ENCODE results near the gene ATG14.
A peak's percentile ranks its signal among the peaks of the same experiment; 100 is the strongest.
"Not testable (repeated sequence)": the region's sequence is repeated elsewhere in the genome, so short reads cannot be mapped to it uniquely, and the experiment has no call there.

The ATG14 gene

DNA sequence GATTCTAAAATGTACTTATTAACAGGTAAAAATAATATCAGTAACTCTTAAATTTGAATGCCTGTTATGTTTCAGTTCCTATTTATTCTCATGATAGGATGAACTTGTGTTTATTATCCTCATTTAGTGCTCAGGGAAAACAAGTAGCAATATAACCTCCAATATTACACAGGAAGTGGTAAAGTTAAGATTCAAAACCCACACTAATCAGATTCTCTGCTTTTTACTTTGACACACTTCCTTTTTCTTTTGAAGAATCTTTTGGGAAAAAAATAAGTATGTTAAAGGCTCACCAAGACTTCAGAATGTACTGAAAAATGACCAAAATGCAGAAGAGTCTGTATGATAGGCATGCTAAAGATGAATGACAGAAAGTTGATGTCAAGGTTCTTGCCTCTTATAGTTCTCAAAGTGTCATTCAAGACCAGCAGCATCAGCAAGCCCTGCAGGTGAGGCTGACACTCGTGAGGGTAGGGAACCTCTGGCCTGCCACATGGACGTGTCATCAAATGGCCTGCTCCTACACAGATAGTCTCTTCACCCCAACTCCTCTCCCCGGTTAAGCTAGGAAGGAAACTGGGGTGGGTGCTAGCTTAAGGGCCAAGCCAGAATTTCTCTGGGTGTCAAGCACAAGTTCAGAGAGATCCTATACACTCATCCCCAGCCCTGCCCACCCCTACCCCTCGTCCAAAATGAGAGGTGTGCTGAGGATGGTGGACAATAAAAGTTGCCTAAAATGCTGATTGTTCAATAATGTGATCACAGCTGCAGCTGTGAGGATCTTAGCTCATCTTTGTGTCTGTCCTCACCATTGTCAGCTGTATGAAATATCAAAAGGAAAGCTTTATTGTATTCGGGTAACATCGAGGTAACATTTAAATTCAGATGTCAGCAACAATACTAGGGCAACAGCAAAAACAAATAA lies 22.5 kb upstream of the ATG14 start:
- DNase-seq: no peak

DNA sequence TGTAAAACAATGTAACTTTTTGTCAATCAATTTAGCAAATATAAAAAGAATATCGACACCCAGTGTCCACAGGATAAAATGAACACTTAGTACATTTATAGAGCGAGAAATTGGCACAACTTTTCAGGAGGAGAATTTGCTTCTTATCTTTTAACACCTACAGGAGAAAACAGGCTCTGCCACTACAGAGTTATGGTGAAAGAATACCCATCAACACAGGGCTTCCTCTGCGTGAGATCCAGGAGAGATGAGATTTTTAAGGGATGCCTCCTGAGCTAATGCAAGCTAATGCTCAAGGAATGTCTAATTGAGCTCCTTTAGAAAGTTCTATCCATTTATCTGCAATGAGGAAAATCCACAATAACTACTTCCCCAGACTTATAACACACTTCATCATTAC lies 21.0 kb upstream of the ATG14 start:
- no peak for DNase-seq

DNA sequence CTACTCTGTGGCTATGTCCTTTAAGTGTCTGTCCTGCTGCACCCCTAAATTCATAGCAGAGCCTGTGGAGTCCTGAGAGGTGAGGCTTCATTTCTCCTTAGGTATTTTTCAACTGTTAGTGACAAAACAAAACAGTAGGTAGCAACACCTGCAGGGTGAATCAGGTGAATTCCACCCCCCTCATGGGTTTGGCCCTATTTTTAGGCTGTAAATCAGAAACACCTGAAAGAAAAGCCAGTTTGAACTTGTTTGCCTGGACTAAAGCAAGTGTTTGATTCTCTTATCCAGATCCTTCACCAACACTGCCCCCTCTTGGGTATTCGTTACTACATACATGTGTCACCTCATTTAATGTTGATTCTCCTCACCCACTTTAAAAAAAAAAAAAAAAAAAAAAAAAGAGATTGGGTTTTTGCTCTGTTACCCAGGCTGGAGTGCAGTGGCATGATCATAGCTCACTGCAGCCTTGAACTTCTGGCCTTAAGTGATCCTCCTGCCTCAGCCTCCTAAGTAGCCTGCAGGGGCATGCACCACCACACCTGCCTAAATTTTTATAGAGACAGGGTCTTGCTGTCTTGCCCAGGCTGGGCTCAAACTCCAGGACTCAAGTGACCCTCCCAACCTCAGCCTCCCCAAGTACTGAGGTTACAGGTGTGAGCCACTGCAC lies 18.5 kb upstream of the ATG14 start:
- DNase-seq: peak in 1 of 2 donors; percentile 71

DNA sequence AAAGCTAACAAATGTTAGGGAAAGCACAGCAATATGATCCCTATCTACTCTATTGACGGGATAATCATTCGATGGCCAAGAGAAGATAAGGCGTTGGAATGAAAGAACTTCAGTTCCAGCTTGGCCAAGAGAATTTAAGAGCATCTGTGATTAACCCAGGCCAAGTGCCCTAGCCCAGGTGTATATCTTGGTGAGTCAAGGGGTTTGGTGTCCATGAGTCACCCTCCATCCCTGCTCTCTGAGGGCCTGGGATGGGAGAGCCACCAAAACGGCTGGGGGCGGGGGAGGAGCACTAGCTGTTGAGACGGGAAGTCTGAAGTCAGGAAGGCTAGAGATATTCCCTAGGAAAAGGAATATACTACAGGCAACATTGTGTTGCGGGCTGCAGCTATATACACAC lies 15.8 kb upstream of the ATG14 start:
- no peak for DNase-seq

DNA sequence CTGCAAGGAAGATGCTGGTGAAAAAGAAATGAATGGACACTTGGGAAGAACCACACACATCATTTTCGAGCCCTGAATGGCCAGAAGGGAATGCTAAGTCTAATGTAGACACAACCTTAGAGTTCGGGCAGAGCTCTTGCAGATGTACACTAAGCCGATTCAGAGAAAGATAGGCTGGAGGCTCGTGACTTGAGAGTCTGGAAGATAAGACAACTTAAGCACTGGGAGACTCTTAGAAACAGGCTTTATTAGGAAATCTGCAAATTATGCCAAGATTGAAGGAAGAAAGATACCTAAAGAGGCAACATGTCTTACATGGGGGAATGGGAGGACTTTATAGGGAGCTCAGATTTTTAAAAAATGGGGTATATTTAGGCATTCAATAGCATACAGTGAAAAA lies 15.3 kb upstream of the ATG14 start:
- no peak for DNase-seq

DNA sequence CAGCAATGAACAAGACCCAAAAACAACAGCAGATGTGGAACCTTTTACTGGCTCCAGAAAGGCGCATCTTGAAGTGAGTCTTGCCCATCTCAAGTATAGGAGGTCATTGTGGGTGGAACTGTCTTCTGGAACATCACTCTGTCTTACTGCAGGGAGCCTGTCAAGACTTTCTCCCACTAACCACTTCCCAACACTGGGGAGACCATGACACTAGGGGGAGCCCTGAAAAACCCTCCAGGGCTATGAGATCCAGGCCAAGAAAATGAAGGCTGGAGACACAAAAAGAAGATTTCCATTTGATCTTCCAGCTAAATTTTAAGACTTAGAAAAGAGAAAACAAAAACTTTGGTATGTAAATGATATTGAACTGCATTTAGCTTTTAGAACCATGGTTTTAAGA lies 13.5 kb upstream of the ATG14 start:
- DNase-seq: no peak

DNA sequence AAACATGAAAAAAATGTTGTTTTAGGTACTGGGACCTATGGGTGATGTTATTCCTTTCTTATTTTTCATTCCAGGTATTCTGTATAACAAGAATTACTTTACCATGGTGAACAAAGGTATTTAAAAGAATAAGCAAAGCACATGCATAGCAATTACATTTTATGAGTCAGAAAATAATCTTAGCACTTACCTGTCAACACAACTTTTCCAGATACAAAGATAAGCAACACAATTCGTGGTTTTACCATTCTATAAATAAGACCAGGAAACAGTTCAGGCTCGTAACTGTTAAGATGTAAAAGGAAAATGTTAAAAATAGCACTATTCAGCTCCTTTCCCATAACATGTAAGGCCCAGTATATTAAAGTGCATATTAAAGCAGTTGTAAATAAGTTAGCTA lies 12.3 kb upstream of the ATG14 start:
- no peak for DNase-seq

DNA sequence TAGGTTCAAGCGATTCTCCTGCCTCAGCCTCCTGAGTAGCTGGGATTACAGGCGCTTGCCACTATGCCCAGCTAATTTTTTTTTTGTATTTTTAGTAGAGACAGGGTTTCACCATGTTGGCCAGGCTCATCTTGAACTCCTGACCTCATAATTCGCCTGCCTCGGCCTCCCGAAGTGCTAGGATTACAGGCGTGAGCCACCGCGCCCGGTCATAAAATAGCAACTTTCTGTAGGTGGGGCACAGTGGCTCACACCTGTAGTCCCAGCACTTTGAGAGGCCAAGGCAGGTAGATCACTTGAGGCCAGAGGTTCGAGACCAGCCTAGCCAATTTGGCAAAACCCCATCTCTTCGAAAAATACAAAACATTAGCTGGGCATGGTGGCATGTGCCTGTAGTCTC lies 10.7 kb upstream of the ATG14 start:
- DNase-seq: not testable (repeated sequence)

DNA sequence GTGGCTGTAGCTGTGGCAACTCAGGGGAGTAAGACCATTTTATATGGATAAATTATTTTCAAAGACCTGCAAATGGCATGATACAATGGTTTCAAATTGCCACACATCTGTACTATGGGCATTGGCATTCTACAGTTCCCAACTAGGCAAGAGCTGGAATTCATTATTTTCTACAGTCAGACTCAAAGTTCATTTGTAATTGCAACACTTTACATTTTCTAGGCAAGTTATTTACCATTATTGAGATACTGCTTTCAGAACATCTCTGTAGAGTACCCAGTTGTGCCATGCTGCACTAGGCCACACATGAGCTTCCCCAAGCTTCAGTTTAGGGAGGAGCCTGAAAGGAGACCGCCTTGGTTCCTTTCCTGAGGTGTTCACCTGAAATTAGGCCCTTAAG lies 8.0 kb upstream of the ATG14 start:
- no peak for DNase-seq

DNA sequence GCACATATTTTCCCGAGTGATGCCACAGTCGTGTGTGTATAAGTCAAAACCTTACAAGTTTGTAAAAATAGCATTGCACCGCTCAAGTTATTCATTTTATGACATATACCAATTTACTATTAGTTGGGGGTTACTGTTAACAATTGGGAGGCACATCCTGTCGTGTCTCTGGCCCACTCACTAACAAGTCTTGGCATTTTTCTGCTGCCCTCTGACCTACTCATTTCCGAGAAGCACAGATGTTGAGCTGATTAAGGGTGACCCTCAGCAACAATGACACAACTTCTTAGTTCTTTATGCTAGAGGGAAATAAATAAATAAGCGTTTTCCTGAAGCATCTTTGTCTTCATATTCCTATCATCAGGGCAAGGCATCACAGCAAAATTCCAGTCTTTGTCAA lies 6.8 kb upstream of the ATG14 start:
- DNase-seq: no peak

DNA sequence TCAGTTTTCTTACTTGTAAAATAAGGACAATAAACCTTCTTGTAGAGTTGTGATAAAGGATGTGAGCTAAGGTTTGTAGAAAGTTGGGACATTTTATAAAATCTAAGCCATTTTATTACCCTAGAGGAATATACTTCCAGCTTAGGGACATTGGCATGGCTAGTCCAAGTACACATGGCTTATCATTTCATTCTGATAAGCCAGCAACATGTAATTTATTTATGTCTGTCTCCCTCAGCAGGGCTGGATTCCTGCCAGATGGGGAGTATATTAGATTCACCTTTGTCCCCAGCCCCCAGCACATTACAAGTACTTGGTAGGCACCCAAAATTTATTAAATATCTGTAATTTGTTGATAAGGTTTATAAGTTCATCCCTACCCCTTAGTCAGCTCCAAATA lies 6.3 kb upstream of the ATG14 start:
- DNase-seq: no peak

DNA sequence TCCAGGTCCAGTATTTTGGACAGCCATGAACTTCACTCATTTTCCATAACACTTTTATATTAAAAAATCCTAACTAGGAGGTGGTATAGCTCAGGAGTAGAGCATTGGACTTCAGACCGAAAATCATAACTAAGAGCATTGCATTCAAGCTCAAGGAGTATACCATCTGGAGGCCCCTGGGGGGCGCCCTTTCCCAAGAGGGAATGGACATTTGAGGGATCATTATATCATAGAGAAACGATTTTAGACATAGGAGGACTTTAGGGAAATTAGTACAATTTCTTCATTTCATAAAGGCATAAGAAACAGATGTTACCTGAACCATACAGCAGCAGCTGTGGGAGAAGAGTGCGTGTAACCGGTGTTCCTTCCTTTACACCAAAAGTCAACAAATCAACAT lies 5.2 kb upstream of the ATG14 start:
- DNase-seq: no peak

DNA sequence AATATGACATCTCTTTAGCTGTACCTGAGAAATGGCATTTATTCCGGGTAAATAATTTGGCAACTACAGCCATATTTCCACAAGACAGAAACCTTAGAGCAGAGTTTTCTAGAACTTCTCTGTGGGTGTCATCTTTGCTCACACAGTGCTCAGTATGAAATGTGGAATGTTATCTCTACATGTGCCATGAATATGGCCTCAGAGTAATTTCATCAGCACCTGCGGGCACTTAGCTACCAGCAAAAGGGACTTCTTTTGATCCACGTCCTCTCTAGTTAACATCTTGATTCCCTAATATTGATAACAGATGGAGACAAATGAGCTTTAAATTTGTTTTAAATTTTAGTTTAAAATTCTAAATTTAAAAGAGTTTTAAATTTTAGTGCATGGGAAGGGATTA lies 2.9 kb upstream of the ATG14 start:
- no peak for DNase-seq

DNA sequence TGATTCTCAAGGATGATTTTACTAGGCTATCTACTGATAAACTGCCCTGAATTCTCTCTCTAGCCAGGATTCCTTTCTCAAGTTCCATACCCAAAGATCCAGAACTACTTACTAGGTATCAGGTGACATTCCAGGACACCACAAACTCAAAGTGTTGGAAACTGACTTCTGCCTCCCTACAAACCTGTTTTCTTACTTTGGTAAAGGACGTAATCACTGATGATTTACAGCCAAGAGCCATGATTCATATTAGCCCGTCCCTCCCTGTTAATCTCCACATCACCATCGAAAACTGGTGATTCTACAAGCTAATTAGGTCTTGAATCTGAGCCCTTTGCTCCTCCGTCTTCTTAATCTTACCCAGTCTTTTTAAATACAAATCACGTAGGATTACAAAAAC lies 1.0 kb upstream of the ATG14 start:
- DNase-seq: no peak

DNA sequence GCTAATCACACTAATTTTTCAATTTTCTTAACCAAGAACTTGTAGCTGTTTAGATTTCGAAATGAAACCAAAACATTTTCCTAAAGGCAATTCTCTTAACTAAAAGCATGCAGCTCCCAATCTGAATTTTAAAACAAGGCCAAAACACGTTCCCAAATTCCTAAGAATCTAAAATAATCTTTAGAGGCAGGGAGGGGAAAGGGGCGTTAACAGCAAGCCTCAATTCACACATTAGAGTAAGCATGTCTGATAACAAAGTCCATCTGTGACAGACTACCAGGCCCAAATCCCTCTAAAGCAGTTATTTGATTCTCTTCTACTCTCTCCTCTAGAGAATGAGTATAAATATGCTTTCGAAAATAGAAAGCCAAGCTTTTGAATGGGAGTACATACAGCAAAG lies 754 bp downstream of the ATG14 start:
- DNase-seq: no peak

DNA sequence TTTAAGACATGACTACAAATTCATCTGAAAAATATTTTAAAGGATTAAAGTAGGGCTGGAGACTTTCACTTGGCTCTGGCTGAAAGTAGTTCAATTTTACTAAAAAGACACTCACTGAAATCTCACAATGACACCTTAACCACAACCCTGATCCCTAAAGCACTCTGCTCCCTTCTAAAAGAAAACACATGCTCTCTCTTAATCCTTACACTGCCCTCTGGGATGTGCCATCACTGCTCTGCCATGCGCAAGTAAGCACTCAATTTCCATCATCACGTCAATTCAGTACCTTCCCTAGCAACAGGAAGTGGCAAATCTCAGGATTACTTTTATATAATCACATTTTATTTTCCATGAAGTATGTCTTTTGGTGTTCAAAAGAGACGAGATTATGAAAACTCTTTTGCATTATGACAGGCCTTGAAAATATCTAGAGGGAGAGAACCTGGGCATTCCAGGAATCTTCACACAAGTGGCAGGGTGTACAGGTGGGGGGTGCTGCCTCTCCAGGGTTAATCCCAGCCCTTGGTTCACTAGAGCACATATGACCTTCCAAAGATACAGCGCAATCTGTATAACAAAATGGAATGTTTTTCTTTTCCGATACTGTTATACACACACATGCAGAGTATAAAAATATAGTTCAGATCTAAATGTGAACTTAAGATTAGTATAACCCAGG lies 7.3 kb downstream of the ATG14 start:
- no peak for DNase-seq

DNA sequence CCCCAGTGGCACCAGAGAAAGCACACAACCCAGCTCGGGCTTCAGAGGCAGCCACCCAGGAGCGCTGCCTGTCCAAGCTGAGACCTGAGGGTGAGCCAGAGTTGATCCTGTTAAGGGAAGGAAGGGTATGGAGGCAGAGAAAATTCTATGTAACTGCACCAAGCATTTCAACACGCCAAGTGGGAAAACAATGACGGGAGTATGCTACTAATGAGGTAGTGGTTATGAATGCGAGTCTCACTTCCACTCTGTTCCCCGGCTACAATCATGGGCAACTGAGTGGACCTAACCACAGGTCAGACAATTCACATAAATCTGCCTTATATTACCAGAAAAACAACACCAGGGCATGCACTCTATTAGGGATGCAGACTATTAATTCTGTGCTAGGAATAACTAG lies 9.9 kb downstream of the ATG14 start:
- no peak for DNase-seq

DNA sequence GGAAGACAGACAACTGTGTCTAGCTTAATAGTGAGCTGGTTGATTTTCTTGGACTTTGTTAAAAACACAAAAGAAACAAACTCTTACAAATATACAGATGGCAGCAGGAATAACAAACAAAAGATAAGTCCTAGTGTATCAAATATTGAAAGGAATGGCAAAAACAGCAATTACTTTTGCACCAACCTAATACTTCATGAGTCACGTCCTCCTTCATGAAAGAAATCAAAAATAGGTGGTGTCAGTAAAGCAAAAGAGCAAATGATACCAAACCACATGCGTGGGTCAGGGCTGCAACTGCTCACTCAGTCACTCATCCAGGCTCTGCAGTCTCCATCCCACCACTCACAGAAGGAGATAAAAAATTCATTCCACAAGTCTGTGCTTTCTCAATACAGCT lies 11.8 kb downstream of the ATG14 start:
- DNase-seq: no peak

DNA sequence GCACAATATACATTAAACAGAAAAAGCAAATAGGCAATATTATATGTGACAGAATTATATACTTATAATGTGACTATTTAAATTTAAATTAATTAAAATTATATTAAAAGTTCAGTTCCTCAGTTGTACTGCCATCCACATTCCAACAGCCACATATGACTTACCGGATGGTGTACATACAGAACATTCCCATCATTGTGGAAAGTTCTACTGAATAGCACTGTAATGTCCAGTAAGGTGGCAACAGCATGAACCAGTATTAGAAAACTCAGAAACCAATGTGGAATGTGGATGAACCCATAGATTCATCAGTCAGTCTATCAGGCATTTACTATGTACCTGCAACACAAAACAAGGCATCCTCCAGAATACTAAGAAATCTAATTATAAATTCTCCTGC lies 12.4 kb downstream of the ATG14 start:
- DNase-seq: no peak

DNA sequence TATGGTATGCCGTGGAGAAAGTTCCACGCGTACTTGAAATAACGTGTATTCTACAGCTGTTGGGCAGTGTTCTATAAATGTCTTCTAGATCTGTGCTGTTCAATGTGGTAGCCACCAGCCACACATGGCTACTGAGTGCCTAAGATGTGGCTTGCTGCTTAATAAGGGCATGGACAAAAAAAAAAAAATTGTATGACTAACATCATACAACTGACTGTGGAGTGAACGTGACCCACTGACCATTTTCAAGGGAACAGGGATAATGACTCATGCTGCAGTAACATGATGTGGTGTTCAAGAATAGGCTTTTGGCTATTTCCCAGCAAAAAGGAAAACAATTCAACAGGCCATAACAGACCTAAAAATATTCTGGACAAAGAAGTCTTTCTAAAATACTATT lies 13.0 kb downstream of the ATG14 start:
- DNase-seq: no peak

DNA sequence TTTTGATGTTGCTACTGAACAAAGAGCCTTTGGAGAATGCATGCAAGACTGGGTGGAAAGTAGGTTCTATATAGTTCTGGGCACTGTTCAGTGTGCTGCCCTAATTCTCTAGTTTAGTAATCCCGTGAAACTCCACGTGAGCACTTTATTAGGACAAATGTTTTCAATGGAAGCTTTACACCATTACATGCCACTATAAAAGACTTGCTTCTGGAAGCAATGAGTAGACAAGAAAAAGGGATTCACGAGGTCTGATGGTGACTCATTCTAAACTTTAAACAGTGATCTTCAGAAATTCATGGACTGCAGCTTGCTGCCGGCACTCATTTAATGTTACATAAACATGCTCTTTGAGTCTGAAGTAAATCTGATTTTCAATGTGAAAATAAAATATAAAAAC lies 22.3 kb downstream of the ATG14 start:
- DNase-seq: no peak

DNA sequence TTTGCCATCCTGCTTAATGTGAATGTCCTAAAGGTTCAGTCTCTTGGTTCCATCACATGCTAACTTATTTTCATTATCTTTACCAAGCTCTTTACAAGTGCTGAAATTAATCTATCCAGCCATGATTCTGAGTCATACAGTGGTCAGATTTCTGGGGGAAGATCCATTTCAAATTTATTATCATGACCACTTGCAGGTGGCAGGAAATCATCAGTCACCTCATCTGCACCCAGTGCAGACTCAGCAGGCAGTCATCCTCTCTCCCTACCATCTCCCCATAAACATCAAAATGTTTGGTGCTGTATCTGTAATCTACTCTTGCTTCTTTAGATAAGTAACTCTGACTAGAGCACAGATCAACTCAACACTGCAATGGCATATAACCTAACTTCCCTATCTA lies 23.5 kb downstream of the ATG14 start:
- no peak for DNase-seq

DNA sequence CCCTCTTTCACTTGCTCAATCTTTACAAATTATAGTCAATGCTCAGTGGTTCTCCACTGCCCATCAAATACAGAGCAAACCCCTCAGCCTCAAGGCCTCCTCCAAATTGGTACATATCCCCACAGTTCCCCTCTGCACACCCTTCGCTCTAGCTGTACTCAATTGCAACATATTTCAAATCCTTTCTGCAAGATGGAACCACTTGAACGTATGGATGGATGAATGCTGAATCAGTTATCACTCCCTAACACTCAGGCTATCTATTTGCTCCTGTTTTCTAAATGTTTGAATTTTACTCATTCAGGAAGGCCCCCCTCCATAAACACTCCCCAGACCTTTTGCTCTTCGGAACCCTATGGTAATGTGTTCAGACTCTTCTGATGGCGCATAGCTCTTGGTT lies 24.5 kb downstream of the ATG14 start:
- DNase-seq: no peak

Data from bone marrow (tissue), 2 donors.